Ascending aorta (tissue), 2 donors: Measurements from ENCODE around the gene CLEC12A. TPM values are rescaled to one million over a fixed set of nuclear protein-coding genes. Genes with fewer than 3 reads are reported as not detected.
"Not testable (repeated sequence)": the region's sequence is repeated elsewhere in the genome, so short reads cannot be mapped to it uniquely, and the experiment has no call there.

Experiments used
- DNase-seq, 2 donors: peaks; one replicate each; pipeline ENCODE4 v3.0.0-alpha.2; 2019; ENCODE audit warnings: low spot score in 2 of 2
- H3K27ac ChIP-seq, 2 donors: fragments of 200-600 bp; sonication (generic); one replicate each; pipeline ENCODE4 v1.5.1; 2016 to 2017; ENCODE audit warnings: mild to moderate bottlenecking in 1 of 2
- H3K27me3 ChIP-seq: fragments of 200-600 bp; sonication (generic); one replicate; pipeline ENCODE4 v1.5.1; 2017
- H3K36me3 ChIP-seq, 2 donors: fragments of 200-600 bp; sonication (generic); one replicate each; pipeline ENCODE4 v1.5.1; 2016
- H3K4me1 ChIP-seq, 2 donors: fragments of 200-600 bp; sonication (generic); one replicate each; pipeline ENCODE4 v1.5.1; 2016 to 2017; ENCODE audit warnings: mild to moderate bottlenecking in 1 of 2
- H3K4me3 ChIP-seq, 2 donors: fragments of 200-600 bp; sonication (generic); one replicate each; pipeline ENCODE4 v1.5.1; 2016 to 2017; ENCODE audit warnings: mild to moderate bottlenecking in 1 of 2
- H3K9me3 ChIP-seq, 2 donors: fragments of 200-600 bp; sonication (generic); one replicate each; pipeline ENCODE4 v1.5.1; 2016
- intact Hi-C: fragments of 100-400 bp; cut with DNase I; formaldehyde crosslinking; loops from one replicate; pipeline ENCODE4 v1.15.1; 2023
- total RNA-seq: library from RNA; depleted of rRNA; stranded (reverse); fragments of >200 nt; gene quantifications from one replicate; pipeline ENCODE4 v1.1.0, GENCODE V29; 2016
- TF ChIP-seq, protein P1 (sequence below), 3 experiments: fragments of 200-600 bp in 2 of 3; fragments of 450-650 bp in 1 of 3; sonication (generic) in 2 of 3; IDR thresholded peaks; one replicate each; pipeline ENCODE4 v1.5.1; 2016 to 2019; ENCODE audit warnings: antibody characterized with exemption in 3 of 3, mild to moderate bottlenecking in 1 of 3, moderate library complexity in 1 of 3

CLEC12A gene
- total RNA-seq, 1 donor from 2014 or later, result not detected

- TF ChIP-seq, protein P1, sequence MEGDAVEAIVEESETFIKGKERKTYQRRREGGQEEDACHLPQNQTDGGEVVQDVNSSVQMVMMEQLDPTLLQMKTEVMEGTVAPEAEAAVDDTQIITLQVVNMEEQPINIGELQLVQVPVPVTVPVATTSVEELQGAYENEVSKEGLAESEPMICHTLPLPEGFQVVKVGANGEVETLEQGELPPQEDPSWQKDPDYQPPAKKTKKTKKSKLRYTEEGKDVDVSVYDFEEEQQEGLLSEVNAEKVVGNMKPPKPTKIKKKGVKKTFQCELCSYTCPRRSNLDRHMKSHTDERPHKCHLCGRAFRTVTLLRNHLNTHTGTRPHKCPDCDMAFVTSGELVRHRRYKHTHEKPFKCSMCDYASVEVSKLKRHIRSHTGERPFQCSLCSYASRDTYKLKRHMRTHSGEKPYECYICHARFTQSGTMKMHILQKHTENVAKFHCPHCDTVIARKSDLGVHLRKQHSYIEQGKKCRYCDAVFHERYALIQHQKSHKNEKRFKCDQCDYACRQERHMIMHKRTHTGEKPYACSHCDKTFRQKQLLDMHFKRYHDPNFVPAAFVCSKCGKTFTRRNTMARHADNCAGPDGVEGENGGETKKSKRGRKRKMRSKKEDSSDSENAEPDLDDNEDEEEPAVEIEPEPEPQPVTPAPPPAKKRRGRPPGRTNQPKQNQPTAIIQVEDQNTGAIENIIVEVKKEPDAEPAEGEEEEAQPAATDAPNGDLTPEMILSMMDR (IDR thresholded peaks at IDR 0.05), result no peak
- Histone ChIP-seq H3K9me3 (no peaks in the 10 kb centered on the region), H3K27me3 (no peaks in the 10 kb centered on the region), H3K4me3 (no peak overlapping the region), H3K4me1 (no peaks in the 10 kb centered on the region), H3K27ac (no peak overlapping the region), H3K36me3 (no peaks in the 10 kb centered on the region)
- intact Hi-C loops, result no loop called here
- DNase-seq, result no peak
Measured at GRCh38 chr12:9969673-9970072, 1.5 kb upstream of the CLEC12A start.

GRCh38 chr12:9973949-9974348 lies 2.7 kb downstream of the CLEC12A start:
- TF ChIP-seq, protein P1 (IDR thresholded peaks at IDR 0.05), result no peak
- Histone ChIP-seq H3K4me1 (no peaks in the 10 kb centered on the region), H3K36me3 (no peaks in the 10 kb centered on the region), H3K27ac (no peak overlapping the region), H3K9me3 (no peaks in the 10 kb centered on the region), H3K27me3 (no peaks in the 10 kb centered on the region), H3K4me3 (no peak overlapping the region)
- no peak for DNase-seq
- intact Hi-C loops, result no loop called here

DNA sequence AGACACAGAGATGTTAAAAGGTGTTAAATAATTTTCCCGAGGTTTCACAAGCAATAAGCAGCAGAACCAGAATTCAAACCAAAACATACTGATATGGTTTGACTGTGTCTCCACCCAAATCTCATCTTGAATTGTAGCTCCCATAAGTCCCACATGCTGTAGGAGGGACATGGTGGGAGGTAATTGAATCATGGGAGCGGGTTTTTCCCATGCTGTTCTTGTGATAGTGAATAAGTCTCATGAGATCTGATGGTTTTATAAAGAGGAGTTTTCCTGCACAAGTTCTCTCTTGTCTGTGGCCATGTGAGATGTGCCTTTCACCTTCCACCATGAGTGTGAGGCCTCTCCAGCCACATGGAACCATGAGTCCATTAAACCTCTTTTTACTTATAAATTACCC lies 3.5 kb downstream of the CLEC12A start:
- H3K27ac ChIP-seq, intact Hi-C loops, H3K27me3 ChIP-seq, H3K4me1 ChIP-seq, H3K36me3 ChIP-seq, DNase-seq, H3K4me3 ChIP-seq, H3K9me3 ChIP-seq: not testable (repeated sequence)

DNA sequence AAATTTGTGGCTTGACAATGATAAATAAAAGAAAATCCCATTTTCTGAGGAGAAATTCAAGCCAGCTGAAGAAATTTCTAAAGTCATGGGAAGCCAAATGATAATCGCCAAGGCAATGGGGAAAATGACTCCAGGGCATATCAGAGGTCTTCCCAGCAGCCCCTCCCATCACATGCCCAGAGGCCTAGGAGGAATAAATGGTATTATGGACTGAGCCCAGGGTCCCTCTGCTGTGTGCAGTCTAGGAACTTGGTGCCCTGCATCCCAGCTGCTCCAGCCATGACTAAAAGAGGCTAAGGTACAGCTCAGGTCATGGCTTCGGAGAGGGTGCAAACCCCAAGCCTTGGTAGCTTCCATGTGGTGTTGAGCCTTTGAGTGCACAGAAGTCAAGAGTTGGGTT lies 4.4 kb downstream of the CLEC12A start:
- Histone ChIP-seq H3K9me3 (no peaks in the 10 kb centered on the region), H3K27ac (no peak overlapping the region), H3K4me3 (no peak overlapping the region), H3K27me3 (no peaks in the 10 kb centered on the region), H3K4me1 (no peaks in the 10 kb centered on the region), H3K36me3 (no peaks in the 10 kb centered on the region)
- intact Hi-C loops, result no loop called here
- DNase-seq, result no peak
- TF ChIP-seq, protein P1 (IDR thresholded peaks at IDR 0.05), result no peak

DNA sequence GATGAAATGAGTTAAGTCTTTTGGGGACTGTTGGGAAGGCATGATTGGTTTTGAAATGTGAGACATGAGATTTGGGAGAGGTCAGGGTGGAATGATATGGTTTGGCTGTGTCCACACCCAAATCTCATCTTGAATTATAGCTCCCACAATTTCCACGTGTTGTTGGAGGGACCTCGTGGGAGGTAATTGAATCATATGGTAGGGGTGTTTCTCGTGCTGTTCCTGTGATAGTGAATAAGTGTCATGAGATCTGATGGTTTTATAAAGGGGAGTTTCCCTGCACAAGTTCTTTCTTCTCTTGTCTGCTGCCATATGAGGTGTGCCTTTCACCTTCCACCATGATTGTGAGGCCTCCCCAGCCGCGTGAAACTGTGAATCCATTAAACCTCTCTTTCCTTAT lies 5.4 kb downstream of the CLEC12A start:
- H3K27ac ChIP-seq, H3K36me3 ChIP-seq, intact Hi-C loops, H3K4me3 ChIP-seq, H3K9me3 ChIP-seq, H3K4me1 ChIP-seq, H3K27me3 ChIP-seq, DNase-seq: not testable (repeated sequence)

DNA sequence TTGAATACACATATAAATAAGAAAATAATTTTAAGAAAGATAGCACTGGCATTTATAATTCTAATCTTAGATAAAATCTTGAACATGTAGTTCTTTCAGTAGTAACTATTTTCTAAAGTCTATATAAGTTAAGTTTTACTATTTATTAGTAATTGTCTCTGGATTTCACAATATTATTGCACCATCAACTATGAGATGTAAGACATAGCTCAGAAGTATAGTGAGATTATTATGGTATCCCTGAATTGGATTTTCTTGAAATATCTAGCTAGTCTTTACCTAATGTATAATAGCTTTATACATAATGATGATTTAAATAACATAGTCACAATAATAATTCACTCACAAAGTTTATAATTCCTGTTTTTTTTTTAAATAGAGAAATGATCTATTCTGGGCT lies 6.7 kb downstream of the CLEC12A start:
- H3K27ac ChIP-seq, result no peak overlapping the region
- H3K4me1 ChIP-seq, result no peaks in the 10 kb centered on the region
- H3K9me3 ChIP-seq, result no peaks in the 10 kb centered on the region
- H3K4me3 ChIP-seq, result no peak overlapping the region
- intact Hi-C loops, result no loop called here
- no peak for DNase-seq
- H3K27me3 ChIP-seq, result no peaks in the 10 kb centered on the region
- TF ChIP-seq, protein P1 (IDR thresholded peaks at IDR 0.05), result no peak
- H3K36me3 ChIP-seq, result no peaks in the 10 kb centered on the region

DNA sequence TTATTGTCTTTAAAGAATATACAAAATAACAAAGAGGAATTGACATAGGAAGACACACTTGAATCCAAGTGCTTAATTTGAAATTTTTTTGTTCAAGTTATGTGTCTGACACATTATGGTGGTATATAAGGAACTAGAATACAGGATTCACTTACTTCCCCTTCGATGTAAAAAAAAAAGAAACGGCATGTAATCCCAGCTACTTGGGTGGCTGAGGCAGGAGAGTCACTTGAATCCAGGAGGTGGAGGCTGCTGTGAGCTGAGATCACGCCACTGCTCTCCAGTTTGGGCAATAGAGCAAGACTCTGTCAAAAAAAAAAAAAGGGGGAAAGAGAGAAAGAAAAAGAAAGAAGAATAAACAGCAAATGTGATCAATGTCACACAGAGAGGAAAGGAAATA lies 8.9 kb downstream of the CLEC12A start:
- Histone ChIP-seq H3K4me3 (no peak overlapping the region), H3K36me3 (no peaks in the 10 kb centered on the region), H3K4me1 (no peaks in the 10 kb centered on the region), H3K9me3 (no peaks in the 10 kb centered on the region), H3K27ac (no peak overlapping the region), H3K27me3 (no peaks in the 10 kb centered on the region)
- intact Hi-C loops, result no loop called here
- DNase-seq, result no peak
- TF ChIP-seq, protein P1 (IDR thresholded peaks at IDR 0.05), result no peak
